Progenitor cell of endocrine pancreas (in vitro differentiated cells): ENCODE results near the gene MYLK. TPM values are rescaled to one million over a fixed set of nuclear protein-coding genes. Genes with fewer than 3 reads are reported as not detected.
"Not testable (repeated sequence)": the region's sequence is repeated elsewhere in the genome, so short reads cannot be mapped to it uniquely, and the experiment has no call there.

Experiments
- DNase-seq: peaks from one replicate; pipeline ENCODE4 v3.0.0; 2021; ENCODE audit warnings: low spot score; ENCODE audit not compliant: unreplicated experiment
- H3K27ac Mint-ChIP-seq: 2 replicates; pipeline ENCODE4 v1.8.0; 2021; ENCODE audit warnings: mild to moderate bottlenecking, moderate library complexity, mixed read lengths
- H3K27me3 Mint-ChIP-seq: 2 replicates; pipeline ENCODE4 v1.8.0; 2021; ENCODE audit warnings: mixed read lengths
- H3K36me3 Mint-ChIP-seq: 2 replicates; pipeline ENCODE4 v1.8.0; 2022; ENCODE audit warnings: mixed read lengths; ENCODE audit not compliant: insufficient read depth
- H3K4me1 Mint-ChIP-seq: 2 replicates; pipeline ENCODE4 v1.8.0; 2021; ENCODE audit warnings: low read depth, mixed read lengths
- H3K4me3 Mint-ChIP-seq: 2 replicates; pipeline ENCODE4 v1.8.0; 2021; ENCODE audit warnings: low read depth, mild to moderate bottlenecking, moderate library complexity, mixed read lengths
- H3K9me3 Mint-ChIP-seq: 2 replicates; pipeline ENCODE4 v1.8.0; 2021; ENCODE audit warnings: low read depth, mixed read lengths
- CTCF ChIP-seq: fragments of 200-600 bp; sonication (generic); IDR thresholded peaks from one replicate; pipeline ENCODE4 v1.5.0; 2021; ENCODE audit warnings: antibody characterized with exemption, mild to moderate bottlenecking; ENCODE audit not compliant: unreplicated experiment
- total RNA-seq: library from RNA; stranded (reverse); gene quantifications from 2 replicates; pipeline ENCODE4 v1.2.1, GENCODE V29; 2021

MYLK gene
- total RNA-seq, 1 donor from 2014 or later, result 1.1 TPM

DNA sequence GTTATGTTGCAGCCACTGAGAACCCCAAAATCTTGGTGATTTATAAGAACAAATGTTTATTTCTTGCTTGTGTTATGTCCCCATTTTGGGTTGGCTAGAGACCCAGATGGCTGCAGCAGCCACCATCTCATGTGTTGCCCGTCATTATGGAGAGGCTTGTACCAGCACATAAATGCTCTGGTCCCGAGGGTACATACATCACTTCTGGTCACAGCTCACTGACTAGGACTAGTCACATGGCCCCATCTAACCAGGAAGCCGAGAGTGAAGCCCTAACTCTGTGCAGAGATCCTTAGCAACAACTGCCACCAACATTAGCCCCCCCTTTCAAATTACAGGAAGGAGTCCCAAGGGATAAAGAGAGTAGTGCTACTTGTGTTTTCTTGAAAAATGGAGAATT, 273.8 kb downstream of the MYLK start:
- no peak for TF ChIP-seq CTCF
- peaks cover 46% of the 10 kb centered on the region for H3K4me1 Mint-ChIP-seq
- H3K27ac Mint-ChIP-seq, result no peak overlapping the region

GRCh38 chr3:123609063-123609462, 275.1 kb downstream of the MYLK start:
- Mint-ChIP-seq H3K9me3 (no peaks in the 10 kb centered on the region), H3K4me1 (peaks cover 56% of the 10 kb centered on the region), H3K27ac (peak overlapping the region; percentile 70), H3K36me3 (peaks cover 4% of the 10 kb centered on the region), H3K4me3 (no peak overlapping the region), H3K27me3 (no peaks in the 10 kb centered on the region)
- DNase-seq, result no peak
- no peak for TF ChIP-seq CTCF

More for the DNA sequence above, 273.8 kb downstream of the MYLK start:
- Mint-ChIP-seq H3K4me3 (no peak overlapping the region), H3K9me3 (no peaks in the 10 kb centered on the region), H3K36me3 (peaks cover 4% of the 10 kb centered on the region), H3K27me3 (no peaks in the 10 kb centered on the region)
- DNase-seq, result no peak

DNA sequence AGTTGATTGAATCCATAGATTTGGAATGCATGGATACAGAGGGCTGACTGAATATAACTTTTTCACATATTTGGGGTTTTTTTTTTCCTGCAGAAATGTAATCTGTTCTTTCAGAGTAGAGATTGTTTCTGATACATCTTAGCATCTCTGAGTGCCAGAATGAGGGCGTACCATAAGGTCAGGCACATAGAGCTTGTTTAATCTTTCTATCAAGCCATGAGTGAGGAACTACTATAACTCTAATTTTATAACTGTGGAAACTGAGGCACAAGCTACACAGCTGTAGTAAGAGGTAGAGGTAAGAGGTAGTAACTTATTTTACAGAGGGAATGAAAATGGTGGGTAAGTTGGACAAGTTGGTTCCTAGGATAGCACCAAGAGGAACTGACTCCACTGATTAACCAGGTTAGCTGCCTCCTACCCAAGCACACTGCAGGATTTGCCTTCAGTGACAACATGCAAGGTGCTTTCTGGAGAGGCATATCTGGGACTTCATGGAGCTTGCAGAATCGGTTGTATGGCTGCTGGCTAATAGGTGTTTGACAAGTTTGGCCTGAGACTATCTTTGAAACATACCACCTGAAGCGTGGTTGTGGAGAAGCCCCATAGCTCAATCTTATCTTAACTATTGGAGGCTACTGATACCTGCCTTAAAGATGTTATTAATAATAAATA, 275.7 kb downstream of the MYLK start:
- Mint-ChIP-seq H3K27ac (peak overlapping the region; percentile 70), H3K9me3 (no peaks in the 10 kb centered on the region), H3K36me3 (peaks cover 4% of the 10 kb centered on the region), H3K4me3 (no peak overlapping the region), H3K27me3 (no peaks in the 10 kb centered on the region), H3K4me1 (peaks cover 51% of the 10 kb centered on the region)
- no peak for TF ChIP-seq CTCF
- no peak for DNase-seq

- H3K4me1 Mint-ChIP-seq, result peaks cover 40% of the 10 kb centered on the region
- H3K9me3 Mint-ChIP-seq, result no peaks in the 10 kb centered on the region
- H3K27ac Mint-ChIP-seq, result peak overlapping the region; percentile 87
- peak overlapping the region; percentile 14 for H3K4me3 Mint-ChIP-seq
- no peaks in the 10 kb centered on the region for H3K27me3 Mint-ChIP-seq
- no peak for DNase-seq
- TF ChIP-seq CTCF, result no peak
- peaks cover 3% of the 10 kb centered on the region for H3K36me3 Mint-ChIP-seq
These were observed 277.6 kb downstream of the MYLK start for GRCh38 chr3:123606527-123606926.

DNA sequence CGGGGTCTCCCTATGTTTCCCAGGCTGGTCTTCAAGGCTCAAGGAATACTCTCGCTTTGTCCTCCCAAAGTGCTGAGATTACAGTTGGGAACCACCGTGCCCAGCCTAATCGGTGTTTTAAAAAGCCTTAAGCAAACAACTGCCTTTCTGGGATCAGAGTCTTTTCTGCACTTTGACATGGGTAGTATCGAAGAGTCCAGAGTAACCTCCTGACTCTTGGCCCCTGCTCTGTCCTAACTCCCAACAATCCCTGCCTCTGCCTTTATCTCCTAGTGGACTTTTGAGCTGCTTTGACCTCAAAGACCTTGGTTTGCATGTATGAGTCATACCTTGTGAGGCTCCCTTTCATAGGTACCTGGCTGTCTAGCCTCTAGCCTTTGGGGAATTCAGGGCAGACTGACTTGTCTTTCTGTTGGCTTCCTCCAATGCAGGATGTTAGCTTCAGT, 278.3 kb downstream of the MYLK start:
- H3K27me3 Mint-ChIP-seq, result no peaks in the 10 kb centered on the region
- peak overlapping the region; percentile 96 for H3K27ac Mint-ChIP-seq

GRCh38 chr3:123603153-123603552, 281.0 kb downstream of the MYLK start:
- H3K27me3 Mint-ChIP-seq, H3K4me3 Mint-ChIP-seq, H3K9me3 Mint-ChIP-seq, DNase-seq, H3K36me3 Mint-ChIP-seq, H3K27ac Mint-ChIP-seq: not testable (repeated sequence)
- peaks cover 34% of the 10 kb centered on the region for H3K4me1 Mint-ChIP-seq

More for the DNA sequence above, 278.3 kb downstream of the MYLK start:
- Mint-ChIP-seq H3K4me3 (peak overlapping the region; percentile 29), H3K4me1 (peaks cover 42% of the 10 kb centered on the region), H3K9me3 (no peaks in the 10 kb centered on the region), H3K36me3 (peaks cover 4% of the 10 kb centered on the region)
- DNase-seq, result no peak
- no peak for TF ChIP-seq CTCF
